ENCODE results near the gene RPE65. TPM values are rescaled to one million over a fixed set of nuclear protein-coding genes. Genes with fewer than 3 reads are reported as not detected.

The RPE65 gene
- total RNA-seq, 6 experiments from 2014 or later = not detected

GRCh38 chr1:68433395-68433794 is 16.4 kb downstream of the RPE65 start:
- Histone ChIP-seq H3K4me1 (no peaks in the 10 kb centered on the region), H3K36me3 (no peaks in the 10 kb centered on the region), H3K9me3 (no peaks in the 10 kb centered on the region), H3K27ac (no peak overlapping the region), H3K4me3 (no peak overlapping the region), H3K27me3 (no peaks in the 10 kb centered on the region)
- intact Hi-C loops (cut with DNase I) = no loop called here
- DNase-seq = no peak
- WGBS (ENCODE audit: insufficient coverage, low coverage, low lambda C conversion rate, missing lambda C conversion rate) = 64% methylated on average over 2 of the region's 2 CpGs
- no peak for ATAC-seq
- TF ChIP-seq CTCF (IDR thresholded peaks at IDR 0.05) = no peak

GRCh38 chr1:68431076-68431475 is 18.7 kb downstream of the RPE65 start:
- DNase-seq (no peak), ATAC-seq (no peak)
- Histone ChIP-seq H3K27ac (no peak overlapping the region), H3K9me3 (no peaks in the 10 kb centered on the region), H3K36me3 (no peaks in the 10 kb centered on the region), H3K4me1 (no peaks in the 10 kb centered on the region), H3K27me3 (no peaks in the 10 kb centered on the region), H3K4me3 (no peak overlapping the region)
- TF ChIP-seq CTCF (IDR thresholded peaks at IDR 0.05) = no peak
- no peak for TF ChIP-seq POLR2A (IDR thresholded peaks at IDR 0.05)
- intact Hi-C loops (cut with DNase I) = no loop called here
- WGBS (ENCODE audit: insufficient coverage, low coverage, low lambda C conversion rate, missing lambda C conversion rate) = 55% methylated on average over 3 of the region's 3 CpGs

GRCh38 chr1:68429233-68429808 is 20.4 kb downstream of the RPE65 start:
- no peak overlapping the region for H3K27ac ChIP-seq
- H3K36me3 ChIP-seq = no peaks in the 10 kb centered on the region
- intact Hi-C loops (cut with DNase I) = no loop called here
- H3K27me3 ChIP-seq = no peaks in the 10 kb centered on the region
- H3K4me3 ChIP-seq = no peak overlapping the region
- TF ChIP-seq CTCF (IDR thresholded peaks at IDR 0.05) (no peak), POLR2A (IDR thresholded peaks at IDR 0.05) (no peak)
- 57% methylated on average over 4 of the region's 4 CpGs for WGBS (ENCODE audit: insufficient coverage, low coverage, low lambda C conversion rate, missing lambda C conversion rate)
- H3K4me1 ChIP-seq = no peaks in the 10 kb centered on the region
- no peaks in the 10 kb centered on the region for H3K9me3 ChIP-seq
- DNase-seq = no peak
- no peak for ATAC-seq

GRCh38 chr1:68426594-68426993 is 23.2 kb downstream of the RPE65 start:
- Histone ChIP-seq H3K36me3 (no peaks in the 10 kb centered on the region), H3K4me3 (no peak overlapping the region), H3K27ac (no peak overlapping the region), H3K9me3 (no peaks in the 10 kb centered on the region), H3K27me3 (no peaks in the 10 kb centered on the region), H3K4me1 (no peaks in the 10 kb centered on the region)
- no peak for TF ChIP-seq CTCF (IDR thresholded peaks at IDR 0.05)
- no peak for TF ChIP-seq POLR2A (IDR thresholded peaks at IDR 0.05)
- ATAC-seq = no peak
- 76% methylated on average over 2 of the region's 2 CpGs for WGBS (ENCODE audit: insufficient coverage, low coverage, low lambda C conversion rate, missing lambda C conversion rate)
- DNase-seq = no peak
- intact Hi-C loops (cut with DNase I) = no loop called here

- Histone ChIP-seq H3K27me3 (no peaks in the 10 kb centered on the region), H3K27ac (no peak overlapping the region), H3K36me3 (no peaks in the 10 kb centered on the region), H3K4me3 (no peak overlapping the region), H3K4me1 (no peaks in the 10 kb centered on the region), H3K9me3 (no peaks in the 10 kb centered on the region)
- intact Hi-C loops (cut with DNase I) = no loop called here
- DNase-seq (no peak), ATAC-seq (no peak)
- WGBS (ENCODE audit: insufficient coverage, low coverage, low lambda C conversion rate, missing lambda C conversion rate) = 37% methylated on average over 5 of the region's 5 CpGs
- TF ChIP-seq POLR2A (IDR thresholded peaks at IDR 0.05) = no peak
- no peak for TF ChIP-seq CTCF (IDR thresholded peaks at IDR 0.05)
These were observed 28.4 kb downstream of the RPE65 start for GRCh38 chr1:68421350-68421749.

Data from right lobe of liver (tissue), 6 donors.